TTC549 (cell line): Measurements from ENCODE around the gene C2orf92.

ENCODE experiments used
- FAIRE-seq: peaks from 2 replicates; lab custom pipeline; 2012; peaks lifted over from hg19 to GRCh38; lab: Jason Lieb, UNC

The C2orf92 gene

DNA sequence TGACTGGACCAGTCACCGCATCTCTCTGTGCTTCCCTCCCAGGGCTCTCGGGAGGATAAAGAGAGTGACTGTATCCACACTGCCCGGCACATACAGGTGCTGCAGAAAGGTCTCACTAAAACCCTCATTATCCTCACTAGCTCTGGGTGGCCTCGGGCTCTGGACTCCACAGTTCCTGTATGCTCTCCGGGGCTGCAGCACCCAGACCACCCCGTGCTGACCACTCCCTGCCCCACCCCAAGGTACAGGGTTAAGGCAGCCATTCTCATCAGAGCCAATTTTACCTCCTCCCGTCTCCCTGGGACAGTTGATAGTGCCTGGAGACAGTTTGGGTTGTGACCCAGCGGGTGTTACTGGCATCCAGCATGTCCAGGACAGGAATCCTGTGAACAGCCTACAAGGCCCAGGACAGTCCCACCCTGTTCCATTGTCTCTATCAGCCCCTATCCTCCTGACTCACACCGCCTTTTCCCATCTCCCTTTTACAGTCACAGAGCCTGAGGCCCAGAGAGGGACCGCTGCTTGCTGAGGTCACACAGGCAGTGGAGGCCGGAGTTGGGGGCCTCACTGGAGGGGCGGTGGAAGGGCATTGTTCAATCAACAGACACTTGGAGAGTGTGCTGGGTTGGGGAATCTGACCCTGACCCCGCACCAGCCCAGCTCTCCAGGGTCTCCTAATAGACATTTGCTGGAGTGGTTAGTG lies 45.6 kb downstream of the C2orf92 start:
- FAIRE-seq: no peak

DNA sequence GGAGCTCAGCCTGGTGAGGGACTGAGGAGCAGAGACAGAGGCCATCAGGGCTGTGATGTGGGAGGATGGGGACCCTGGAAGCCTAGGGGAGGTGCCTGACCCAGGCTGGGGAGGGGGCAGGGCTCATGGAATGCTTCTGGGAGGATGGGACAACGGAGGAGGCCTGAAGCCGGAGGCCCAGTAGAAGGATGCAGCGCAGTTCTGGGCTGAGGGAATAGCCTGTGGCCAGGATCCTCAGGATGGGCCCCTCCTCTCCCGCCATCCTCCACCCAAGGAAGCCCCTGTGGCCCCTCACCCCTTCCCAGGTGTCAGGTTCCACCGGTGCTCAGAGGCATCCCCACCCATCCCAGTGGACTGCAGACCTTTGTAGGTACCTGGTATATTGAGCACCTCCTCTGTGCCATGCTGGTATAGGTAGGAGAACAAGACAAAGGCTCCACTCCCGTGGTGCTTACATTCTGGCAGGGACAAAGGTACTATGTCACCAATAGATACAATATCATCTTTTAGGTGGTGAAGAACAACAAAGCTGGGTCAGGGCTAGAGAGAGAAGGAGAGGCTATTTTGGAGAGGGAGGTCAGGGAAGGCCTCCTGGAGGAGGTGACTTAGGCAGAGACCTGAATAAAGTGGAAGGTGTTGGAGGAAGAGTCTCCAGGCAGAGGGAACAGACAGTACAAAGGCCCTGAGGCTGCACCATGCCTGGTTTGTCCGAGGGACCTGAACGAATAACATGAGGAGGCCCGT lies 46.6 kb downstream of the C2orf92 start:
- FAIRE-seq: no peak

DNA sequence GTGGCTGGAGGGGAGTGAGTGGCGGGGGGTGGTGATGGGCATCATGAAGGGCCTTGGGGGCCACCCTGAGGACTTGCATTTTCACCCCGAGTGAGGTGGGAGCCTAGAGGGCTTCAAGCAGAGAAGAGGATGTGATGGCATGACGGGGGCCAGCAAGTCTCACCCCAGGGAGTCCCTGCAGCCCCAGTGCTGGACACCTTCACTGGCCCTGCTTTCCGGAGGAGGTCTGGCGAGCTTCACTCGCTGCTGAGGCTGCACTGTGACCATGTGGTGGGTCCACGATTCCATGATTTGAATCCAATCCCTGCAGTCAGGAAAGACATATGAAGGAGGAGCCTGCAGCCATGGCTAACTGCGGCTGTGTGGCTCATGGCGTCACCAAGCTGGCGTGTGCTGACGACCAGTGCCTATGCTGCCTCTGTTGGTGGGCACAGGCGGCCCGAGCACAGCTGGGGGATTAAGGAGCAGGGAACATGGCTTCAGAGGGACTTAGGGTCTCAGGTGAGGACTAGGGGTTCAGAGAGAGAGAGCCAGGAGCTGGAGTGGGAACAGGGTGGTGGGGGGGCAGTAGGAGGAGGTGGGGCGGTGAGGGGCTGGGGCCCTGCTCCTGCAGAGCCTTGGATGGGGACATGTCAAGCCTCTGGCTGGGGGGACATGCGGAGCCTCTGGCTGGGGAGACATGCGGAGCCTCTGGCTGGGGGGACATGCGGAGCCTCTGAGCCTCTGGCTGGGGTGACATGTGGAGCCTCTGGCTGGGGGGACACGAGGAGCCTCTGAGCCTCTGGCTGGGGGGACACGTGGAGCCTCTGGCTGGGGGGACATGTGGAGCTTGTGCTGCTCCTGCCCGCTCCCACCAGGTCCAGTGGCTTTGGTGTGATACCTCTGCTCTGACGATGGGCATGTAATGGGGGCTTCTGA lies 47.4 kb downstream of the C2orf92 start:
- no peak for FAIRE-seq

DNA sequence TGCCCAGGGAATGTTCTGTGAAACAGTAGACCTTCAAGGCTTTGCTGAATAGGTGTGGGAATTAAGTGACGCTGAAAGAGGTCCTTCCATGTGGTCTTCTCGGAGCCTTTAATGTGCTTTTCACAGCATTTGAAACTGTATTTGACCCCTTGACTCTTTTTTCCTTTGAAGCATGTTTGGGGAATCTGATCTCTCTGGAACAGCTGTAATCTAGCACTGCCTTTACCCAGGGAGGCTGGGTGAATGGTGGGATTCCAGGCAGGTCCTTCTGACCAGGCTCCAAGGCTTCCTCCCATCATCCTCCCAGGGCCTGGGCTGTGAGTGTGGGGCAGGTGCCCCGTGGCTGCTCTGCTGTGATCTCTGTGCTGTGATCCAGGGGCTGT lies 48.1 kb downstream of the C2orf92 start:
- no peak for FAIRE-seq

DNA sequence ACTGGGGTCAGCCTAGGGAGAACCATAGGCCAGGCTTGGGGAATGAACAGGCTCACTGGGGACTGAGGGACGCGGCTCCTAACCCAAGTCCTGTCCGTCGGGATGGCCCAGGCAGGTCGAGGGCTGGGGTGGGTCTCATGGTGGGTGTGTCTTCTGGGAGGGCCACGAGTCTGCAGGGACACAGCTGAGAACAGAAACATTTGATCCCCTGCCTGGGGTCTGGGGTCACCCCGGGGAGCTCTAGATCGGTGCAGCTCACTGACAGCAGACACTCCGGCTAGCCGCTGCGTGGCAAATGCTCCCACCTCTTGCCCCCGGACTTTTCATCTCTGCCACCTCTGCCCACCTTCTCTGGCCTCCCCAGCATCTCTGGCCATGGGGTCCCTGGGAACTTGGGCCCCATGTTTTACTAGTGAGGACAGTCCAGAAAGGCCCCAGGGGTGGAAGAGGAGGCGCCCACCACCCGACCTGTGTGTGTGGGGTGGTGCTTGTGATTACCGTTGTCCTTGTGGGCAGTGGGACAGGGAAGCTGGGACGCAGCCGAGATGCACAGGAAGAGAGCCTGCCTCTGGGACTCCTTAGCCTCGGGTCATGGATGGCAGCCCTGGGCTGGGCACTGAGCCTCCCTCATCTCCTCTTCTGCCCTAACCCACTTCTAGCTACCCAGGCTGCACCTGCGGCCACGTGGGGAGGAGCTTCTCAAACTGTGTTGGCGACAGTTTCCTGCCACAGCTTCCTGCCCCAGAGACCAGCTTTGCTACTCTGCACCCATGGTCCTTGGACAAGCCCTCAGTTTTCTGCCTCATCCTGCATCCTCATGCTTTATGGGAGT lies 48.8 kb downstream of the C2orf92 start:
- no peak for FAIRE-seq

DNA sequence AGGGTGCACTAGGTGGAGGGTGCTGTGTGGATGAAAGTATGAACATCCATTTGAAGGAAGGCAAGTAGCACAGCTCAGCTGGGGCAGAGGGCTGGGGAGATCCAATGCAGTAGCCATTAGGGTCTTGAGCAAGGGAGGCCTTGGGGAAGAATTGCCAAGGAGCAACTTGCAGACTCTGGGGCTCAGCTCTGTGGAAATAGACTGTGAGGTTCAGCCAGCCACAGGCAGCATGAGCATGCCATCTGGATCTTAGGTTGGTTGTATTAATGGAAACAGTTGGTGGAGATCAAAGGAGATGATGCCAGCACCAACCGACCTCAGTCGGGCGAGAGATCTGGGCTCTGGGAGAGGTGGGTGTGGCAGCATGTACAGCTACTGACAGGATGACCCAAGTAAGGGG lies 49.4 kb downstream of the C2orf92 start:
- FAIRE-seq: no peak

DNA sequence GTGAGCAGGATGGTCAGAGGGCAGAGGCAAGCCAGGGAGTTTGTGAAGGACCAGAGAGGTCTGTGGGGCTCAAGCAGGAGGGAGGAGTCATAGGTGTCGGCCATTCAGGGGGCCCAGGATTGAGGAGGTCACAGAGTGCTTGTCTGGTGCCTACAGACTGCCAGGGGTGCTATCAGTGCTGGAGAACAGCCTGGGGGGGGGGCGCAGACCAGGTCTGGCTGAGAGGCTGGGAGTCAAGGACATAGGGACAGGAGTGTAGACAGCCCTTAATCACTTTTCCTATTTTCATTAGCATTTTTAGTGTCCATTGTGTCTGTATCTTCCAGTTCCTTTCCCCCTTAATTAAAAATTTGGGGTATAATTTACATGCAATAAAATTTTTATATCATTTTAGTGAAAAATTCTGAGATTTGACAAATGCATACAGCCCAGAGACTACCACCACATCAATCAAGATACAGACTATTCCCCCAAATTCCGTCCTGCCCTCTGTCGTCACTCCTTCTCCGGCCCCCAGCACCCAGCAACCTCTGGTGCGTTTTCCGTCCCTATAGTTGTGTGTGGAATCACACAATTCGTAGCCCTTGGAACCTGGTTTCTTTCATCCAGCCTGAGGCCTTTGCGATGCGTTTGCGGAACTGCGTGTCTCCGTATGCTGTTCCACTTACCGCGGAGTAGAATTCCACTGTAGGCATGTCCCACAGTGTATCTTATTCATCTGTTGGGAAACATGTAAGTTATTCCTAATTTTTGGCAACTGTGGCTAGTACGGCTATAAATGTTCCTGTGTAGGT lies 50.0 kb downstream of the C2orf92 start:
- no peak for FAIRE-seq

DNA sequence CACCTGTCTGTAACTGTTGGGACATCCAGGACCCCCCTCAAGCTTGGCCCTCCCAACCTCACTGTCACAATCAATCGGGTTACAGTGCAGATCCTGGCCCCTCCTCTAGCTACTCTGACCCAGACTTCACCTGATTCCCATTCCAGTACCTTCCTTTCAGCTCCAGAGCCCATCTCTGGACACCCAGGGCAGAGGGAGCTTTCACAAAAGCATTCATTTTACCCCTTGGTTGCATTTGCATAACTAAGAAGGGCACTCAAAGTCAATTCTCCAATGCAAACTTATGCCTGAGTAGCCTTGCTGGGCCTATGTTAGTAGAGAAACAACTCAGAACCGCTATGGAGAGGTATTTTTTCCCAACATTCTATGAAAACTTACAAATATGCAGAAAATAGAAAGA lies 51.2 kb downstream of the C2orf92 start:
- FAIRE-seq: no peak

DNA sequence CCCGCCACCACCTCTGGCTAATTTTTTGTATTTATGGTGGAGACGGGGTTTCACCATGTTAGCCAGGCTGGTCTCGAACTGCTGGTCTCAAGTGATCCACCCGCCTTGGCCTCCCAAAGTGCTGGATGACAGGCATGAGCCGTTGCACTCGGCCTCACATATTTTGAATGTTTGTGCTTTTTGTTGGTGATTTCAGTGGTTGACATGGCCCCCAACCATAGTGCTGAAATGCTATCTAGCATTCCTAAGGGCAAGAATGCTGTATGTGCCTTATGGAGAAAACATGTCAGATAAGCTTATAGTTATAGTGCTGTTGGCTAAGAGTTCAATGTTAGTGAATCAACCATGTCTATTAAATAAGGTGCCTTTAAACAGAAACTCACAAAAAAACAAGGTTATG lies 52.7 kb downstream of the C2orf92 start:
- FAIRE-seq: no peak

DNA sequence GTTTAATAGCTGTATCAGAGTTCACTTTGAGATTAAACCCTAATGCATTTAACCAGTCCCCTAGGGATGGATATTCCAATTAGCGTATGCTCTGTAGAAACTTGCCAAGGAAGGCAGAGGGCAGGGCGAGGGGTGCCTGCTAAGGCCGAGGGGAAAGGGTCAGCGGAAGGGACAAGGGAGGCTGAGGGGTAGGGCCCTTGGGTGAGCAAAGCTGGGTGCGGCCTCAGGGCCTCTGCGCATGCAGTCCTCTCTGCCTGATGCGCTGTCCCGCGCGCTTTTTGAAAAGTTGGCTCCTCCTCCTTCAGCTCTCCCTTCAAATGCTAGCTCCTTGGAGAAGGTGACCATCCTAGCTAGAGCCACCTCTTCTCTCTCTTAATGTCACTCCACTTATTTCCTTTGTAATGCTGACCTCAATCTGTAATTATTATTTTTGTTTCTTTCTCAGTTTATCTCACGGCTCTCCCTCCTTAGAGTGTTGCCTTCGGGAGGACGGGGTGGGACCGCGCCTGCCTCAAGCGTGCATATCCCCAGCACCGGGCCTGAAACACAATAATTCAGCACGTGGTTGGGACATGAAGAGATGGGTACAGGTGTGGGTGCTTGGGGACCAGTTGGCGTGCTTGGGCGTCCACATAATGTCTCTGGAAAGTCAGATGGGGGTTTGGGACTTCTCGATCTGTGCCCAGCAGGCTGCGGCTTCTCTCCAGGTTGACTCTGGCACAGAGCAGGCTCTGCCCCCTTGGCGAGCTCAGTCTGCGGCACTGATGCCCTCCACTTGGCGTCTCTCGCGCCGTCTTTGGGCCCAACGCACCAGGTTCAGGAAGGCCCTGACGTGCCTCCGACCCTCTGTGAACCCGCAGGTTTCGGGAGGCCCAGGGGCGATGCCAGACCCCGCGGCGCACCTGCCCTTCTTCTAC lies 53.9 kb downstream of the C2orf92 start:
- no peak for FAIRE-seq

DNA sequence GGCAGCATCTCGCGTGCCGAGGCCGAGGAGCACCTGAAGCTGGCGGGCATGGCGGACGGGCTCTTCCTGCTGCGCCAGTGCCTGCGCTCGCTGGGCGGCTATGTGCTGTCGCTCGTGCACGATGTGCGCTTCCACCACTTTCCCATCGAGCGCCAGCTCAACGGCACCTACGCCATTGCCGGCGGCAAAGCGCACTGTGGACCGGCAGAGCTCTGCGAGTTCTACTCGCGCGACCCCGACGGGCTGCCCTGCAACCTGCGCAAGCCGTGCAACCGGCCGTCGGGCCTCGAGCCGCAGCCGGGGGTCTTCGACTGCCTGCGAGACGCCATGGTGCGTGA lies 54.5 kb downstream of the C2orf92 start:
- FAIRE-seq: no peak

DNA sequence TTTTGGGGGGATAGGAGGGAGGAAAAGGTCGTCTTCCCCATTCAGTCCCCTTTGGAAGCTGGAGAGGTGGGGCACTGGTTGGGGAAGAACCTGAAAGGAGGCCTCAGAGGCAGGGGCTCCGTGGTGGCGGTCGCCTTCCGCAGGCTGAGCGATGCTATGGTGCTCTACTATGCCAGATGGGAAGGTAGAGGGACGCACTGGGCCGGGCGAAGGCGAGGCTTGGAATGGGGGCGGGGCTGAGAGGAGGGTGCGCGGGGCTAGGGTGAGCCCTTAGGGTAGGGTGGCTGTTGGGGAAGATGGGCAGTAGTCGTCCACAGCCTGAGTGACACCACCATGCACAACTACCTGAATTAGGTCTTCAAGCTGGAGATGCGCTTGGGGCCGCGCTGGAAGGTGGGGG lies 55.0 kb downstream of the C2orf92 start:
- no peak for FAIRE-seq

DNA sequence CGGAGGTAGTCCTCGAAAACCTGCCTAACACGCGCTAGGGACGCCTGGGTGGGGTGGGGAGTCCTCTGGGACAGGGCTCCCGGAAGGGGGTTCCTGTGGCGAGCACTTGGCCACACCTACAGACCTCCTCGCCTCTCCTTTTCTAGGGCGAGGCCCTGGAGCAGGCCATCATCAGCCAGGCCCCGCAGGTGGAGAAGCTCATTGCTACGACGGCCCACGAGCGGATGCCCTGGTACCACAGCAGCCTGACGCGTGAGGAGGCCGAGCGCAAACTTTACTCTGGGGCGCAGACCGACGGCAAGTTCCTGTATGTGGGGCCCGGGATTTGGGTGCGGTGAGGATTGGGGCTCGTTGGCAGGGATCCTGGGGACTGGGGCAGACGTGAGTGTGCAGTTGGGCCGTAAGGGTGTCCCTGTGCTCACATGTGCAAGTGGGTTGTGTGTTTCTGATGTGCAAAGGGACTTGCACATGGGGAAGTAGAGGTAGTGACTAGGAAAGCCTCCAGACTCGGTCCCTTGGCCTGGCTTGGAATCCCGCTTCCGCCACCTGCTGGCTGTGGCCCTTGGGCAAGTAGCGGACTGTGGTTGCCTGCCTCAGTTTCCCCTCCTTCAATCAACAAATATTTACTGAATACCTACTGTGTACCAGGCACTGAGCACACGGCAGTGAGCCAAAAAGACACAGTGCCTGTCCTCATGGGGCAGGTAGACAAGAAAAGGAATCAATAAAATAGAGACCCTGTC lies 55.6 kb downstream of the C2orf92 start:
- FAIRE-seq: no peak

DNA sequence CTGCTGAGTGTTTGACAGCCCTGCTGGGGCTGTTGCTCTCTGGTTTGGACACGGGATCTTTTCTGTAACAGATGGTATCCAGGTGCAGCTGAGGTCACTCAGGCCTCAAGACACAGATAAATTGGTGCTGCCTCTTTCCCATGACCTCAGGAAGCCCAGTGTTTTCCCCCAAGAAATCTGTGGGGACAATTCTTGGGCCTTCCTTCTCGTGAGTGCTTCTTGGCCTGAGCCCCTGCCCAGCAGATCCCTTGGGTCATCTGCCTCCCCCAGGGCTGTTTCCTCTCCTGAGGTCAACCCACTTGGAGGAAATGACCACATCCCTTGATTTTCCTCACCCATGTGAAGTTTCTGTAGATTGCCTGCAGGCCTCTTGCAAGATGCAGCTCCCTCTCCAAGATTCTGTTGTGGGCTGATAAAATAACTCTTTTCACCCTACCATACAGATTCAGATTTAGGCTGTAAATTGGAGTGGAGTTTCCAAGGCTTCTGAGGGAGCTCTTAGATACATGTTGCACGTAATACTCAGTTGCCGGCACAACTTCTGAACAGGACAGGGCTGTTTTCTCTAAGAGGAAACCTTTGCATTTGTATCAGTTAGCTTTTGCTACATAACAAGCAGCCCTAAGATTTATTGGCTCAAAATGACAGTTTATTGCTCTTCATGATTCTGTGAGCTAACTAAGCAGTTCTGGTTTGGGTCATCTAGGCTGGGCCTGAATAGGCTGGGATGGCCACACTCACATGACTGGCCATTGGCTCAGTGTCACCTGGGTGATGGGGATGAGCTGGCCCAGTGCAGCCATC lies 57.0 kb downstream of the C2orf92 start:
- no peak for FAIRE-seq

DNA sequence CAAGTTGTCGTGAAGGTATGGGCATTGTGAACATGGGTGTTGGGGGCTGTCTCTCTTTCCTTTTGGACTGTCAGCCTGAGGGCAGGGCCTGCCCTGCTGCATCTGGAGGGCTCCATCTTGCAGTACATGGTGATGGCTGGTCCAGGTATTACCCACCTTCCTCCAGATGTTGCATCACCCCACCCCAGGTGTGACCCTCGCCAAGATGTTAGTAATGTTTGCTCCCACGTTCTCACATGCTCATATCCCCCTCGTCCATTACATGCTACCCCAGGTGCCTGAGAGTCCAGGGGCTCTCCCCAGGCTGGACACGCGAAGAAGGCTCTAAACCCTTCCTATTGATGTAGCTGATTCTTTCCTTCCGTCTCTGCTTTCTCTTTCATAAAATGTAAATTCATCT lies 57.8 kb downstream of the C2orf92 start:
- no peak for FAIRE-seq

DNA sequence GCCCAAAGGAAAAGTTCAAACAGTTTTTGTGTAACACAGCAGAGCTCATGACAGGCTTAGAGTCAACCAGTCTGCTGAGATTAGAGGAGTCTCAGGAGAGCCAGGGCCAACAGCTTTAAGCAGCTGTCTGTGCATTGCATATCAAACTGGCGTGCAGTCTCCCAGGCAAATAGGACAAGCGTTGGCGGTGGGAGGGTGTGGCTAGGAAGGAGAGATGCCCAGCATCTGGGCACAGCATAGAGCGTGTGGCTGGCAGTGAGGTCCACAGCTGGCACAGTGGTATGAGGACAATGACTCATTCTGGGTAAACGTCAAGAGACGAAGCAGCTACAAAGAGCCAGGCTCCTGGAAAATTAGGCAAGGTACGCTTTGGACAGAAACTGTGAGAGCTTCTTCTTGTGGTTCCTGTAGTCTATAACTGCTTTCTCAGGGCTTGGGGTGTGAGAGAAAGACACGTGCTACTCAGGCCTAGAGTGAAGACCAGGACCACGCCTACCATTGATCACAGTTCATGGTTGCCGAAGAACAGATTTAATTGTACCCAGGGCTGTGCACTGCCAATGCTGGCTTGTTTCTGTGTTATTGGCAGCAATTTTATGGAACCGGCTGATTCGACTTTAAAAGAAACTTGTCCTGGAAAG lies 58.7 kb downstream of the C2orf92 start:
- FAIRE-seq: no peak

DNA sequence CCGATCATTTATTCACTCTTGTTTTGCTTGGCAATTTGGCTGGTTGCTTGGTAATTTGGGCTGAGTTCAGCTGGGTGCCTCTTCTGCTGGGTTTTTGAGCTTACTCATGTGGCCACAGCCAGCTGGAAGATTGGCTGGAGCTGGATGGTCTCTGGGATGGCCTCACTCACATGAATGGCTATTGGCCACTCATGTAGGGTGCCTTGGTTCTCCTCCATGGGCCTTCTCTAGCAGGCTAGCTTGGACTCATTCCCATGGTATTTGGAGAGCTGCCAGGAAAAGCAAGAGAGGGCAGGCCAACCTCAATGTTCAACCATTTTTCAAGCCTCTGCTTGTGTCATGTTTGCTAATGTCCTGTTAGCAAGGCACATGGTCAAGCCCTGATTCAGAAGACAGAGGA lies 60.7 kb downstream of the C2orf92 start:
- no peak for FAIRE-seq
